HEK293 (cell line): ENCODE data around the gene SAT1.

Source experiments
- ATF2 ChIP-seq: fragments of 450-650 bp; formaldehyde crosslinking; IDR thresholded peaks from 2 replicates; pipeline ENCODE4 v1.5.1; 2016; ENCODE audit warnings: missing biosample characterization, missing genetic modification characterization, low read depth
- GLIS1 ChIP-seq: fragments of 450-650 bp; formaldehyde crosslinking; IDR thresholded peaks from 2 replicates; pipeline ENCODE4 v1.5.1; 2016; ENCODE audit warnings: missing biosample characterization, missing genetic modification characterization
- IKZF3 ChIP-seq: fragments of 450-650 bp; IDR thresholded peaks from 2 replicates; pipeline ENCODE4 v1.5.0; 2018; ENCODE audit warnings: missing biosample characterization, mild to moderate bottlenecking, missing genetic modification characterization, moderate library complexity
- SP7 ChIP-seq: fragments of 450-650 bp; formaldehyde crosslinking; IDR thresholded peaks from 2 replicates; pipeline ENCODE4 v1.5.1; 2016; ENCODE audit warnings: missing biosample characterization, missing genetic modification characterization
- WT1 ChIP-seq: fragments of 450-650 bp; formaldehyde crosslinking; IDR thresholded peaks from 2 replicates; pipeline ENCODE4 v1.5.1; 2016; ENCODE audit warnings: missing biosample characterization, missing genetic modification characterization
- YY1 ChIP-seq: fragments of 450-650 bp; formaldehyde crosslinking; IDR thresholded peaks from 2 replicates; pipeline ENCODE4 v1.5.1; 2018; ENCODE audit warnings: missing biosample characterization, missing genetic modification characterization
- ZFHX2 ChIP-seq: fragments of 450-650 bp; formaldehyde crosslinking; conservative IDR thresholded peaks from 2 replicates; pipeline ENCODE4 v1.5.1; 2016; ENCODE audit warnings: missing biosample characterization, missing genetic modification characterization
- ZNF16 ChIP-seq: fragments of 450-650 bp; formaldehyde crosslinking; IDR thresholded peaks from 2 replicates; pipeline ENCODE4 v1.5.1; 2016; ENCODE audit warnings: low read depth, missing biosample characterization, missing genetic modification characterization
- ZNF175 ChIP-seq: fragments of 450-650 bp; formaldehyde crosslinking; IDR thresholded peaks from 2 replicates; pipeline ENCODE4 v1.5.1; 2016; ENCODE audit warnings: missing biosample characterization, missing genetic modification characterization
- ZNF18 ChIP-seq: fragments of 450-650 bp; formaldehyde crosslinking; IDR thresholded peaks from 2 replicates; pipeline ENCODE4 v1.5.1; 2016; ENCODE audit warnings: missing biosample characterization, missing genetic modification characterization
- ZNF362 ChIP-seq: fragments of 450-650 bp; formaldehyde crosslinking; IDR thresholded peaks from 2 replicates; pipeline ENCODE4 v1.5.1; 2016; ENCODE audit warnings: missing biosample characterization, missing genetic modification characterization
- ZNF398 ChIP-seq: fragments of 450-650 bp; formaldehyde crosslinking; IDR thresholded peaks from 2 replicates; pipeline ENCODE4 v1.5.1; 2017; ENCODE audit warnings: missing biosample characterization, missing genetic modification characterization
- ZNF585B ChIP-seq: fragments of 450-650 bp; formaldehyde crosslinking; IDR thresholded peaks from 2 replicates; pipeline ENCODE4 v1.5.1; 2016; ENCODE audit warnings: missing biosample characterization, missing genetic modification characterization
- ZNF610 ChIP-seq: fragments of 450-650 bp; formaldehyde crosslinking; IDR thresholded peaks from 2 replicates; pipeline ENCODE4 v1.5.1; 2016; ENCODE audit warnings: missing biosample characterization, missing genetic modification characterization, borderline replicate concordance
- ZNF660 ChIP-seq: fragments of 450-650 bp; IDR thresholded peaks from 2 replicates; pipeline ENCODE4 v1.5.1; 2018; ENCODE audit warnings: missing biosample characterization, mild to moderate bottlenecking, missing genetic modification characterization
- ZNF76 ChIP-seq: fragments of 450-650 bp; formaldehyde crosslinking; IDR thresholded peaks from 2 replicates; pipeline ENCODE4; 2016; ENCODE audit warnings: low read depth, missing biosample characterization, missing genetic modification characterization, borderline replicate concordance
- ZNF768 ChIP-seq: fragments of 450-650 bp; formaldehyde crosslinking; IDR thresholded peaks from 2 replicates; pipeline ENCODE4 v1.5.1; 2018; ENCODE audit warnings: missing biosample characterization, mild to moderate bottlenecking, missing genetic modification characterization
- ZSCAN16 ChIP-seq: fragments of 450-650 bp; formaldehyde crosslinking; IDR thresholded peaks from 2 replicates; pipeline ENCODE4 v1.5.1; 2016; ENCODE audit warnings: missing biosample characterization, missing genetic modification characterization
- ZSCAN5A ChIP-seq: fragments of 450-650 bp; formaldehyde crosslinking; IDR thresholded peaks from 2 replicates; pipeline ENCODE4 v1.5.1; 2016; ENCODE audit warnings: missing biosample characterization, missing genetic modification characterization
- ZXDB ChIP-seq: fragments of 450-650 bp; formaldehyde crosslinking; IDR thresholded peaks from 2 replicates; pipeline ENCODE4 v1.5.1; 2016; ENCODE audit warnings: missing biosample characterization, missing genetic modification characterization
- TF ChIP-seq, protein P1 (sequence below): fragments of 450-650 bp; formaldehyde crosslinking; IDR thresholded peaks from 2 replicates; pipeline ENCODE4 v1.5.1; 2016; ENCODE audit warnings: missing biosample characterization, missing genetic modification characterization
- TF ChIP-seq, protein P2 (sequence below): fragments of 450-650 bp; formaldehyde crosslinking; IDR thresholded peaks from 2 replicates; pipeline ENCODE4 v1.5.1; 2016; ENCODE audit warnings: missing biosample characterization, missing genetic modification characterization
- TF ChIP-seq, protein P3 (sequence below): fragments of 450-650 bp; formaldehyde crosslinking; IDR thresholded peaks from 2 replicates; pipeline ENCODE4 v1.5.1; 2016; ENCODE audit warnings: missing biosample characterization, missing genetic modification characterization, borderline replicate concordance

SAT1 gene

GRCh38 chrX:23792861-23793553 is 10.0 kb downstream of the SAT1 start (continued):
- TF ChIP-seq ZNF18 (tag by site-specific recombination) (peak; percentile 92), YY1 (no peak), SP7 (tag by site-specific recombination) (peak; percentile 84), ZNF398 (tag by site-specific recombination) (peak; percentile 61; the same call in 1 of the 2 replicates), WT1 (tag by site-specific recombination) (peak; percentile 87), GLIS1 (tag by site-specific recombination) (peak; percentile 46; the same call in 1 of the 2 replicates), ATF2 (tag by site-specific recombination) (peak; percentile 46; the same call in 1 of the 2 replicates), ZNF610 (tag by site-specific recombination) (no peak), ZNF76 (tag by site-specific recombination) (no peak), ZNF175 (no peak), ZFHX2 (no peak), ZNF660 (no peak), ZSCAN5A (tag by site-specific recombination) (no peak), ZNF585B (tag by site-specific recombination) (no peak), ZNF768 (tag by site-specific recombination) (no peak), ZSCAN16 (tag by site-specific recombination) (peak; percentile 75; the same call in 1 of the 2 replicates), IKZF3 (tag by site-specific recombination) (peak; percentile 75), ZXDB (peak; percentile 73; the same call in 1 of the 2 replicates), ZNF362 (tag by site-specific recombination) (no peak), ZNF16 (no peak)
- TF ChIP-seq, protein P1, sequence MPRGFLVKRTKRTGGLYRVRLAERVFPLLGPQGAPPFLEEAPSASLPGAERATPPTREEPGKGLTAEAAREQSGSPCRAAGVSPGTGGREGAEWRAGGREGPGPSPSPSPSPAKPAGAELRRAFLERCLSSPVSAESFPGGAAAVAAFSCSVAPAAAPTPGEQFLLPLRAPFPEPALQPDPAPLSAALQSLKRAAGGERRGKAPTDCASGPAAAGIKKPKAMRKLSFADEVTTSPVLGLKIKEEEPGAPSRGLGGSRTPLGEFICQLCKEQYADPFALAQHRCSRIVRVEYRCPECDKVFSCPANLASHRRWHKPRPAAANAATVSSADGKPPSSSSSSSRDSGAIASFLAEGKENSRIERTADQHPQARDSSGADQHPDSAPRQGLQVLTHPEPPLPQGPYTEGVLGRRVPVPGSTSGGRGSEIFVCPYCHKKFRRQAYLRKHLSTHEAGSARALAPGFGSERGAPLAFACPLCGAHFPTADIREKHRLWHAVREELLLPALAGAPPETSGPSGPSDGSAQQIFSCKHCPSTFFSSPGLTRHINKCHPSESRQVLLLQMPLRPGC (tag by site-specific recombination), result peak; percentile 93
- TF ChIP-seq, protein P2, sequence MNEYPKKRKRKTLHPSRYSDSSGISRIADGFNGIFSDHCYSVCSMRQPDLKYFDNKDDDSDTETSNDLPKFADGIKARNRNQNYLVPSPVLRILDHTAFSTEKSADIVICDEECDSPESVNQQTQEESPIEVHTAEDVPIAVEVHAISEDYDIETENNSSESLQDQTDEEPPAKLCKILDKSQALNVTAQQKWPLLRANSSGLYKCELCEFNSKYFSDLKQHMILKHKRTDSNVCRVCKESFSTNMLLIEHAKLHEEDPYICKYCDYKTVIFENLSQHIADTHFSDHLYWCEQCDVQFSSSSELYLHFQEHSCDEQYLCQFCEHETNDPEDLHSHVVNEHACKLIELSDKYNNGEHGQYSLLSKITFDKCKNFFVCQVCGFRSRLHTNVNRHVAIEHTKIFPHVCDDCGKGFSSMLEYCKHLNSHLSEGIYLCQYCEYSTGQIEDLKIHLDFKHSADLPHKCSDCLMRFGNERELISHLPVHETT (tag by site-specific recombination), result peak; percentile 84
- TF ChIP-seq, protein P3, sequence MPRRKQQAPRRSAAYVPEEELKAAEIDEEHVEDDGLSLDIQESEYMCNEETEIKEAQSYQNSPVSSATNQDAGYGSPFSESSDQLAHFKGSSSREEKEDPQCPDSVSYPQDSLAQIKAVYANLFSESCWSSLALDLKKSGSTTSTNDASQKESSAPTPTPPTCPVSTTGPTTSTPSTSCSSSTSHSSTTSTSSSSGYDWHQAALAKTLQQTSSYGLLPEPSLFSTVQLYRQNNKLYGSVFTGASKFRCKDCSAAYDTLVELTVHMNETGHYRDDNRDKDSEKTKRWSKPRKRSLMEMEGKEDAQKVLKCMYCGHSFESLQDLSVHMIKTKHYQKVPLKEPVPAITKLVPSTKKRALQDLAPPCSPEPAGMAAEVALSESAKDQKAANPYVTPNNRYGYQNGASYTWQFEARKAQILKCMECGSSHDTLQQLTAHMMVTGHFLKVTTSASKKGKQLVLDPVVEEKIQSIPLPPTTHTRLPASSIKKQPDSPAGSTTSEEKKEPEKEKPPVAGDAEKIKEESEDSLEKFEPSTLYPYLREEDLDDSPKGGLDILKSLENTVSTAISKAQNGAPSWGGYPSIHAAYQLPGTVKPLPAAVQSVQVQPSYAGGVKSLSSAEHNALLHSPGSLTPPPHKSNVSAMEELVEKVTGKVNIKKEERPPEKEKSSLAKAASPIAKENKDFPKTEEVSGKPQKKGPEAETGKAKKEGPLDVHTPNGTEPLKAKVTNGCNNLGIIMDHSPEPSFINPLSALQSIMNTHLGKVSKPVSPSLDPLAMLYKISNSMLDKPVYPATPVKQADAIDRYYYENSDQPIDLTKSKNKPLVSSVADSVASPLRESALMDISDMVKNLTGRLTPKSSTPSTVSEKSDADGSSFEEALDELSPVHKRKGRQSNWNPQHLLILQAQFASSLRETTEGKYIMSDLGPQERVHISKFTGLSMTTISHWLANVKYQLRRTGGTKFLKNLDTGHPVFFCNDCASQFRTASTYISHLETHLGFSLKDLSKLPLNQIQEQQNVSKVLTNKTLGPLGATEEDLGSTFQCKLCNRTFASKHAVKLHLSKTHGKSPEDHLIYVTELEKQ (tag by site-specific recombination), result peak; percentile 90
